B cell (primary cell): ENCODE measurements around the gene KRTAP12-2. TPM values are rescaled to one million over a fixed set of nuclear protein-coding genes. Genes with fewer than 3 reads are reported as not detected.
"Not testable (repeated sequence)": the region's sequence is repeated elsewhere in the genome, so short reads cannot be mapped to it uniquely, and the experiment has no call there.

Experiments
- ATAC-seq: fragments of 200-7000 bp; cut with Tn5 transposase; one replicate; pipeline ENCODE4 v1.10.0; 2021; ENCODE audit warnings: low read depth, mild to moderate bottlenecking, moderate number of reproducible peaks, moderate library complexity
- CTCF ChIA-PET: fragments of 350-600 bp; sonication (Branson Sonifier 250); formaldehyde crosslinking; loops from one replicate; lab custom pipeline; 2021; ENCODE audit warnings: antibody characterized with exemption, inconsistent platforms; lab: Charles Lee
- POLR2A ChIA-PET: fragments of 350-600 bp; sonication (Branson Sonifier 250); formaldehyde crosslinking; loops from one replicate; lab custom pipeline; 2021; ENCODE audit warnings: antibody characterized with exemption; lab: Charles Lee
- DNase-seq: peaks from one replicate; pipeline ENCODE4 v3.0.0; 2013
- H2AFZ ChIP-seq: 2 replicates; pipeline ENCODE4 v1.6.1; 2012; ENCODE audit warnings: mild to moderate bottlenecking, low read depth, low read length; ENCODE audit not compliant: insufficient read depth, poor library complexity, severe bottlenecking
- H3K27ac ChIP-seq, 2 donors: 1 replicate in 1 of 2; 2 replicates in 1 of 2; pipeline ENCODE4 v1.5.1; 2012 to 2013; ENCODE audit warnings: low read length in 2 of 2, mild to moderate bottlenecking in 2 of 2, moderate library complexity in 1 of 2
- H3K27me3 ChIP-seq, 4 experiments: fragments of 200-600 bp in 1 of 4; sonication (generic) in 1 of 4; replicated peaks in 1 of 4; 1 replicate in 2 of 4; 2 replicates in 2 of 4; pipeline versions ENCODE4 v1.6.1 to v1.7.0; 2013 to 2016; ENCODE audit warnings: low read length in 3 of 4, mild to moderate bottlenecking in 2 of 4, mixed read lengths in 1 of 4, moderate library complexity in 1 of 4; ENCODE audit not compliant: insufficient read depth in 4 of 4, control insufficient read depth in 3 of 4; ENCODE audit errors: control extremely low read depth in 1 of 4
- H3K36me3 ChIP-seq, 2 experiments: replicated peaks in 1 of 2; 1 replicate in 1 of 2; 2 replicates in 1 of 2; pipeline versions ENCODE4 v1.6.1 to v1.7.1; 2013; ENCODE audit warnings: low read length in 1 of 2; ENCODE audit not compliant: insufficient read depth in 2 of 2, control insufficient read depth in 1 of 2; ENCODE audit errors: control extremely low read depth in 1 of 2, extremely low read depth in 1 of 2
- H3K4me1 ChIP-seq, 2 donors: fragments of 200-600 bp in 1 of 2; sonication (generic) in 1 of 2; 1 replicate in 1 of 2; 2 replicates in 1 of 2; pipeline versions ENCODE4 v1.5.1 to v1.6.1; 2013 to 2017; ENCODE audit warnings: low read length in 2 of 2; ENCODE audit not compliant: control insufficient read depth in 2 of 2, insufficient read depth in 2 of 2
- H3K4me2 ChIP-seq: replicated peaks from 2 replicates; pipeline ENCODE3; 2012; ENCODE audit warnings: mild to moderate bottlenecking, low read depth, low read length; ENCODE audit not compliant: poor library complexity, severe bottlenecking
- H3K4me3 ChIP-seq, 5 experiments: fragments of 200-600 bp in 1 of 5; sonication (generic) in 1 of 5; 1 replicate in 3 of 5; 2 replicates in 2 of 5; pipeline versions ENCODE4 v1.5.1 to v1.7.0; 2011 to 2016; ENCODE audit warnings: low read length in 4 of 5, mild to moderate bottlenecking in 4 of 5, low read depth in 2 of 5, control low read depth in 1 of 5, moderate library complexity in 1 of 5; ENCODE audit not compliant: insufficient read depth in 1 of 5; ENCODE audit errors: control extremely low read depth in 1 of 5, extremely low read depth in 1 of 5
- H3K79me2 ChIP-seq: fragments of 200-600 bp; sonication (generic); one replicate; pipeline ENCODE4 v1.6.0; 2016; ENCODE audit warnings: low read length; ENCODE audit not compliant: control insufficient read depth, insufficient read depth
- H3K9ac ChIP-seq: fragments of 200-600 bp; sonication (generic); 2 replicates; pipeline ENCODE4 v1.6.1; 2017; ENCODE audit warnings: mild to moderate bottlenecking, low read length, moderate library complexity
- H3K9me3 ChIP-seq, 3 donors: one replicate each; pipeline versions ENCODE4 v1.6.1 to v1.7.1; 2013; ENCODE audit warnings: low read length in 2 of 3; ENCODE audit not compliant: control insufficient read depth in 2 of 3, insufficient read depth in 1 of 3; ENCODE audit errors: control extremely low read depth in 1 of 3
- H4K20me1 ChIP-seq: 2 replicates; pipeline ENCODE4 v1.6.0; 2012; ENCODE audit warnings: mild to moderate bottlenecking, low read length; ENCODE audit not compliant: insufficient read depth, control insufficient read depth, poor library complexity, severe bottlenecking
- H3K27ac Mint-ChIP-seq: one replicate; pipeline ENCODE4 v1.8.0; 2021; ENCODE audit warnings: mixed read lengths
- H3K27me3 Mint-ChIP-seq: one replicate; pipeline ENCODE4 v1.8.0; 2021; ENCODE audit warnings: mixed read lengths
- H3K4me1 Mint-ChIP-seq: one replicate; pipeline ENCODE4 v1.8.0; 2021; ENCODE audit warnings: mixed read lengths
- H3K4me3 Mint-ChIP-seq: one replicate; pipeline ENCODE4 v1.8.0; 2021; ENCODE audit warnings: mixed read lengths
- H3K9me3 Mint-ChIP-seq: one replicate; pipeline ENCODE4 v1.8.0; 2022; ENCODE audit warnings: mixed read lengths; ENCODE audit not compliant: insufficient read depth
- EZH2 ChIP-seq: IDR thresholded peaks from 2 replicates; pipeline ENCODE4 v1.6.1; 2012; ENCODE audit warnings: borderline replicate concordance, low read depth, mild to moderate bottlenecking, moderate library complexity, low read length; ENCODE audit not compliant: insufficient read depth, poor library complexity, severe bottlenecking
- WGBS: methylation state at CpG from one replicate; pipeline ENCODE4 v1.1.5; 2013; ENCODE audit warnings: missing lambda C conversion rate; ENCODE audit not compliant: insufficient coverage; 5-methylcytosine and 5-hydroxymethylcytosine counted together
- intact Hi-C: fragments of 100-400 bp; cut with micrococcal nuclease; formaldehyde crosslinking; loops from one replicate; pipeline ENCODE4 v1.10.0; 2022
- polyA plus RNA-seq: library from polyadenylated mRNA; depleted of rRNA; stranded (reverse); fragments of >200 nt; gene quantifications from 2 replicates; pipeline ENCODE4 v1.2.3, GENCODE V29; 2012
- total RNA-seq, 2 donors: library from RNA; stranded (reverse); fragments of 120-200 nt in 1 of 2; gene quantifications; 1 replicate in 1 of 2; 2 replicates in 1 of 2; pipeline versions ENCODE4 v1.2.3 to v1.2.4, GENCODE V29; 2013 to 2022
- TF ChIP-seq, protein P1 (sequence below): fragments of 200-600 bp; IDR thresholded peaks from one replicate; pipeline ENCODE4 v1.8.0; 2022; ENCODE audit warnings: antibody characterized with exemption, mild to moderate bottlenecking

The KRTAP12-2 gene
- total and polyA plus RNA-seq, 2 donors (not counting 1 experiment from before 2014, with no cell fraction given), result not detected

DNA sequence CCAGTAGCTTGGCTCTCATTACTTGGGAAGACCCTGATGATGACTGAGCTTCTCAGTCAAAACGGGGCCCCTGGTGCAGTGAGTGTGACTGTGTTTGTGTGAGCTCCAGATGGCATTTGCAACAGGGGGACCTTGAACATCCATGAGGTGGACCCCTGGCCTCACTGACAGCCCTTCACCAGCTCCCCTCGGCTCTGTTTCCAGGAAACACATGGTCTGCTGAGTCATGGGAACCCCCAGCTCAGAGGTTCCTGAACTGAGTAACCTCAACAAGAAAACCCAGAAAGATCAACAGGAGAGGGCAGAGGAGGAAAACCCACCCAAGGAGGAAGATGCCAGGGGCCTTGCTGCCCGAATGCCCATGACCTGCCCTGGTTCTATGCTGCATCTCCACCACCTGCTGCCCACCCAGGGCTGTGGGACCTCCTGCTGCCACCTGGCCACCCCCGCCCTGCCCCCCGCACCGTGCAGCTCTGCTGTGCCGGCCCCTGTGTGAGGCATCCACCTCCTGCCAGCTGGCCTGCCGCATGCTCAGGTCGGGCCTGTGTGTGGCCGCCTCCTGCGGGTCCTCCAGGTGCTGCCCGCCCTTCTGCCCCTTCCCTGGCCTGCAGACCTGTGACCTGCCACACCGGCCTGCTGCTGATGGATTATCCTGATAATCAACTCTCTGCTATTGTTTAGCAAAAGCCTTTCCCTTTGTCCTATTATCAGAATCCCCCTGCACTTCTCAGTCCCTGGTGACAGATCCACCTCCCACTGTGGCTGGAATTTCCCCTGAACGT lies 19.5 kb upstream of the KRTAP12-2 start:
- peaks cover 0 to 4% (median 0%) of the 10 kb centered on the region in 3 donors for H3K9me3 ChIP-seq
- Mint-ChIP-seq H3K4me3 (no peak overlapping the region), H3K9me3 (no peaks in the 10 kb centered on the region), H3K27me3 (peaks cover 51% of the 10 kb centered on the region), H3K4me1 (no peaks in the 10 kb centered on the region), H3K27ac (no peak overlapping the region)
- peaks cover 0 to 17% (median 0%) of the 10 kb centered on the region in 4 experiments for H3K27me3 ChIP-seq
- TF ChIP-seq EZH2, result no peak
- TF ChIP-seq, protein P1, sequence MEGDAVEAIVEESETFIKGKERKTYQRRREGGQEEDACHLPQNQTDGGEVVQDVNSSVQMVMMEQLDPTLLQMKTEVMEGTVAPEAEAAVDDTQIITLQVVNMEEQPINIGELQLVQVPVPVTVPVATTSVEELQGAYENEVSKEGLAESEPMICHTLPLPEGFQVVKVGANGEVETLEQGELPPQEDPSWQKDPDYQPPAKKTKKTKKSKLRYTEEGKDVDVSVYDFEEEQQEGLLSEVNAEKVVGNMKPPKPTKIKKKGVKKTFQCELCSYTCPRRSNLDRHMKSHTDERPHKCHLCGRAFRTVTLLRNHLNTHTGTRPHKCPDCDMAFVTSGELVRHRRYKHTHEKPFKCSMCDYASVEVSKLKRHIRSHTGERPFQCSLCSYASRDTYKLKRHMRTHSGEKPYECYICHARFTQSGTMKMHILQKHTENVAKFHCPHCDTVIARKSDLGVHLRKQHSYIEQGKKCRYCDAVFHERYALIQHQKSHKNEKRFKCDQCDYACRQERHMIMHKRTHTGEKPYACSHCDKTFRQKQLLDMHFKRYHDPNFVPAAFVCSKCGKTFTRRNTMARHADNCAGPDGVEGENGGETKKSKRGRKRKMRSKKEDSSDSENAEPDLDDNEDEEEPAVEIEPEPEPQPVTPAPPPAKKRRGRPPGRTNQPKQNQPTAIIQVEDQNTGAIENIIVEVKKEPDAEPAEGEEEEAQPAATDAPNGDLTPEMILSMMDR, result no peak
- no peak overlapping the region for H3K27ac ChIP-seq
- no peak overlapping the region for H2AFZ ChIP-seq
- H4K20me1 ChIP-seq, result no peaks in the 10 kb centered on the region
- H3K9ac ChIP-seq, result no peak overlapping the region
- WGBS, result 40% methylated on average over 13 of the region's 14 CpGs
- no peak overlapping the region for H3K4me3 ChIP-seq
- DNase-seq (no peak), ATAC-seq (no peak)
- no peaks in the 10 kb centered on the region for H3K79me2 ChIP-seq
- no peak overlapping the region for H3K4me2 ChIP-seq
- ChIA-PET POLR2A (no interaction called here), CTCF (no interaction called here)
- no peaks in the 10 kb centered on the region for H3K4me1 ChIP-seq
- no peaks in the 10 kb centered on the region for H3K36me3 ChIP-seq
- intact Hi-C loops, result no loop called here

DNA sequence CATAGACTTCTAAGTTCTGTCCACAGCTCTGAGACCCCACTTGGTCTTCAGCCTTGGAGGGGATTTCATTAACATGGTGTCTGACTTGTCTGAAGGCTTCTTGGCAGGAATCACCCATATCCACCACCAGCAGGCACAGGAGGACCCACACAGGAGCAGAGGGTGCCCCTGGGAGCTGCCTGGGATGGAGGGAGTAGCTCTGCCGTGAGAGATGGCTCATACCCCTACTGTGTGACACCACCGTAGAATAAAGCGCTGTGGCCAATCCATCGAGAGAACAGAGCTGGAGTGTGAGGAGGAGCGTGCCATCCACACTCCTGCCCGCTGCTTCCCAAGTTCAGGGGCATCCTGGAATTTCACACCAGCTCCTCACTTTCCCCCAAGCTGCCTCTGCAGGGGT lies 18.3 kb upstream of the KRTAP12-2 start:
- POLR2A ChIA-PET, H3K4me2 ChIP-seq, intact Hi-C loops, H3K27ac Mint-ChIP-seq, H3K9me3 ChIP-seq, H3K36me3 ChIP-seq, H3K79me2 ChIP-seq, CTCF ChIA-PET, H3K4me3 Mint-ChIP-seq, H2AFZ ChIP-seq, H3K9me3 Mint-ChIP-seq, H3K27ac ChIP-seq, H3K9ac ChIP-seq, H3K4me3 ChIP-seq, H3K4me1 Mint-ChIP-seq, DNase-seq, H4K20me1 ChIP-seq, ATAC-seq, H3K4me1 ChIP-seq: not testable (repeated sequence)
- peaks cover 54% of the 10 kb centered on the region for H3K27me3 Mint-ChIP-seq
- peaks cover 0 to 14% (median 0%) of the 10 kb centered on the region in 4 experiments for H3K27me3 ChIP-seq
- 94% methylated on average over 5 of the region's 6 CpGs for WGBS
